Activated B cell treated with CpG ODN at 0.5 μM for 24 hours (primary cell): ENCODE data around the gene LIMK1. TPM values are rescaled to one million over a fixed set of nuclear protein-coding genes. Genes with fewer than 3 reads are reported as not detected.
"Not testable (repeated sequence)": the region's sequence is repeated elsewhere in the genome, so short reads cannot be mapped to it uniquely, and the experiment has no call there.

Experiments
- ATAC-seq: fragments of 200-7000 bp; cut with Tn5 transposase; one replicate; pipeline ENCODE4 v1.10.0; 2021; ENCODE audit warnings: low read depth, mild to moderate bottlenecking, moderate library complexity
- CTCF ChIA-PET: fragments of 350-600 bp; sonication (Branson Sonifier 250); formaldehyde crosslinking; loops from one replicate; lab custom pipeline; 2021; ENCODE audit warnings: antibody characterized with exemption; lab: Charles Lee
- POLR2A ChIA-PET: fragments of 350-600 bp; sonication (Branson Sonifier 250); formaldehyde crosslinking; loops from one replicate; lab custom pipeline; 2021; ENCODE audit warnings: antibody characterized with exemption; lab: Charles Lee
- DNase-seq: peaks from one replicate; pipeline ENCODE4 v3.0.0; 2022
- H3K27ac Mint-ChIP-seq: one replicate; pipeline ENCODE4 v1.8.0; 2020; ENCODE audit warnings: mixed read lengths
- H3K27me3 Mint-ChIP-seq: one replicate; pipeline ENCODE4 v1.8.0; 2021; ENCODE audit warnings: mixed read lengths
- H3K36me3 Mint-ChIP-seq: one replicate; pipeline ENCODE4 v1.8.0; 2021; ENCODE audit warnings: low read depth, mixed read lengths
- H3K4me1 Mint-ChIP-seq: one replicate; pipeline ENCODE4 v1.8.0; 2021; ENCODE audit warnings: mixed read lengths
- H3K4me3 Mint-ChIP-seq: one replicate; pipeline ENCODE4 v1.8.0; 2020; ENCODE audit warnings: mild to moderate bottlenecking, mixed read lengths
- H3K9me3 Mint-ChIP-seq: one replicate; pipeline ENCODE4 v1.8.0; 2020; ENCODE audit warnings: mixed read lengths
- CTCF ChIP-seq: fragments of 200-600 bp; IDR thresholded peaks from one replicate; pipeline ENCODE4 v1.8.0; 2022; ENCODE audit warnings: antibody characterized with exemption, mild to moderate bottlenecking
- intact Hi-C: fragments of 100-400 bp; cut with micrococcal nuclease; formaldehyde crosslinking; loops from one replicate; pipeline ENCODE4 v1.15.1; 2024
- total RNA-seq: library from RNA; stranded (reverse); gene quantifications from 2 replicates; pipeline ENCODE4 v1.2.3, GENCODE V29; 2022

The LIMK1 gene
- total RNA-seq, 1 donor from 2014 or later: 59.6 TPM

GRCh38 chr7:74044366-74045350 is 38.9 kb upstream of the LIMK1 start:
- ChIA-PET POLR2A (no interaction called here), CTCF (no interaction called here)
- Mint-ChIP-seq H3K27ac (no peak overlapping the region), H3K36me3 (no peaks in the 10 kb centered on the region), H3K4me1 (no peaks in the 10 kb centered on the region), H3K9me3 (no peaks in the 10 kb centered on the region), H3K27me3 (peaks cover 10% of the 10 kb centered on the region), H3K4me3 (no peak overlapping the region)
- no peak for DNase-seq
- intact Hi-C loops: no loop called here
- TF ChIP-seq CTCF: no peak
- no peak for ATAC-seq

- H3K36me3 Mint-ChIP-seq, intact Hi-C loops, H3K27me3 Mint-ChIP-seq, DNase-seq, CTCF ChIA-PET, H3K27ac Mint-ChIP-seq, H3K9me3 Mint-ChIP-seq, ATAC-seq, H3K4me1 Mint-ChIP-seq, H3K4me3 Mint-ChIP-seq, POLR2A ChIA-PET: not testable (repeated sequence)
These were observed 37.0 kb upstream of the LIMK1 start for GRCh38 chr7:74046581-74046980.

GRCh38 chr7:74047804-74048380 is 35.7 kb upstream of the LIMK1 start:
- CTCF ChIA-PET: no interaction called here
- Mint-ChIP-seq H3K27ac (no peak overlapping the region), H3K4me1 (no peaks in the 10 kb centered on the region), H3K4me3 (no peak overlapping the region), H3K36me3 (no peaks in the 10 kb centered on the region), H3K9me3 (no peaks in the 10 kb centered on the region), H3K27me3 (peaks cover 2% of the 10 kb centered on the region)
- no peak for ATAC-seq
- TF ChIP-seq CTCF: no peak
- DNase-seq: no peak
- intact Hi-C loops: no loop called here
- POLR2A ChIA-PET: interaction anchor here (0.5 kb wide), 1 partner anchor 19 kb away, joined by 3 read pairs; no protein-coding TSS in a partner anchor

- peaks cover 5% of the 10 kb centered on the region for H3K27me3 Mint-ChIP-seq
- ATAC-seq (no peak), DNase-seq (no peak)
- H3K4me1 Mint-ChIP-seq: no peaks in the 10 kb centered on the region
- no peaks in the 10 kb centered on the region for H3K36me3 Mint-ChIP-seq
- no peaks in the 10 kb centered on the region for H3K9me3 Mint-ChIP-seq
- CTCF ChIA-PET: no interaction called here
- intact Hi-C loops: no loop called here
- TF ChIP-seq CTCF: no peak
- H3K4me3 Mint-ChIP-seq: no peak overlapping the region
- H3K27ac Mint-ChIP-seq: no peak overlapping the region
- POLR2A ChIA-PET: no interaction called here
These were observed 34.5 kb upstream of the LIMK1 start for GRCh38 chr7:74048999-74049599.

GRCh38 chr7:74049997-74050798 is 33.4 kb upstream of the LIMK1 start:
- TF ChIP-seq CTCF: no peak
- DNase-seq: no peak
- Mint-ChIP-seq H3K4me1 (no peaks in the 10 kb centered on the region), H3K4me3 (no peak overlapping the region), H3K27ac (no peak overlapping the region), H3K27me3 (peaks cover 12% of the 10 kb centered on the region), H3K36me3 (no peaks in the 10 kb centered on the region), H3K9me3 (no peaks in the 10 kb centered on the region)
- intact Hi-C loops: no loop called here
- ChIA-PET POLR2A (no interaction called here), CTCF (no interaction called here)
- no peak for ATAC-seq
